B cell (primary cell): ENCODE data around the gene MSH5. TPM values are rescaled to one million over a fixed set of nuclear protein-coding genes. Genes with fewer than 3 reads are reported as not detected.

Experiments
- ATAC-seq: fragments of 200-7000 bp; cut with Tn5 transposase; one replicate; pipeline ENCODE4 v1.10.0; 2021; ENCODE audit warnings: low read depth, mild to moderate bottlenecking, moderate number of reproducible peaks, moderate library complexity
- CTCF ChIA-PET: fragments of 350-600 bp; sonication (Branson Sonifier 250); formaldehyde crosslinking; loops from one replicate; lab custom pipeline; 2021; ENCODE audit warnings: antibody characterized with exemption, inconsistent platforms; lab: Charles Lee
- POLR2A ChIA-PET: fragments of 350-600 bp; sonication (Branson Sonifier 250); formaldehyde crosslinking; loops from one replicate; lab custom pipeline; 2021; ENCODE audit warnings: antibody characterized with exemption; lab: Charles Lee
- DNase-seq: peaks from one replicate; pipeline ENCODE4 v3.0.0; 2013
- H2AFZ ChIP-seq: 2 replicates; pipeline ENCODE4 v1.6.1; 2012; ENCODE audit warnings: mild to moderate bottlenecking, low read depth, low read length; ENCODE audit not compliant: insufficient read depth, poor library complexity, severe bottlenecking
- H3K27ac ChIP-seq, 2 donors: 1 replicate in 1 of 2; 2 replicates in 1 of 2; pipeline ENCODE4 v1.5.1; 2012 to 2013; ENCODE audit warnings: low read length in 2 of 2, mild to moderate bottlenecking in 2 of 2, moderate library complexity in 1 of 2
- H3K27me3 ChIP-seq, 4 experiments: fragments of 200-600 bp in 1 of 4; sonication (generic) in 1 of 4; replicated peaks in 1 of 4; 1 replicate in 2 of 4; 2 replicates in 2 of 4; pipeline versions ENCODE4 v1.6.1 to v1.7.0; 2013 to 2016; ENCODE audit warnings: low read length in 3 of 4, mild to moderate bottlenecking in 2 of 4, mixed read lengths in 1 of 4, moderate library complexity in 1 of 4; ENCODE audit not compliant: insufficient read depth in 4 of 4, control insufficient read depth in 3 of 4; ENCODE audit errors: control extremely low read depth in 1 of 4
- H3K36me3 ChIP-seq, 2 experiments: replicated peaks in 1 of 2; 1 replicate in 1 of 2; 2 replicates in 1 of 2; pipeline versions ENCODE4 v1.6.1 to v1.7.1; 2013; ENCODE audit warnings: low read length in 1 of 2; ENCODE audit not compliant: insufficient read depth in 2 of 2, control insufficient read depth in 1 of 2; ENCODE audit errors: control extremely low read depth in 1 of 2, extremely low read depth in 1 of 2
- H3K4me1 ChIP-seq, 2 donors: fragments of 200-600 bp in 1 of 2; sonication (generic) in 1 of 2; 1 replicate in 1 of 2; 2 replicates in 1 of 2; pipeline versions ENCODE4 v1.5.1 to v1.6.1; 2013 to 2017; ENCODE audit warnings: low read length in 2 of 2; ENCODE audit not compliant: control insufficient read depth in 2 of 2, insufficient read depth in 2 of 2
- H3K4me2 ChIP-seq: replicated peaks from 2 replicates; pipeline ENCODE3; 2012; ENCODE audit warnings: mild to moderate bottlenecking, low read depth, low read length; ENCODE audit not compliant: poor library complexity, severe bottlenecking
- H3K4me3 ChIP-seq, 5 experiments: fragments of 200-600 bp in 1 of 5; sonication (generic) in 1 of 5; 1 replicate in 3 of 5; 2 replicates in 2 of 5; pipeline versions ENCODE4 v1.5.1 to v1.7.0; 2011 to 2016; ENCODE audit warnings: low read length in 4 of 5, mild to moderate bottlenecking in 4 of 5, low read depth in 2 of 5, control low read depth in 1 of 5, moderate library complexity in 1 of 5; ENCODE audit not compliant: insufficient read depth in 1 of 5; ENCODE audit errors: control extremely low read depth in 1 of 5, extremely low read depth in 1 of 5
- H3K79me2 ChIP-seq: fragments of 200-600 bp; sonication (generic); one replicate; pipeline ENCODE4 v1.6.0; 2016; ENCODE audit warnings: low read length; ENCODE audit not compliant: control insufficient read depth, insufficient read depth
- H3K9ac ChIP-seq: fragments of 200-600 bp; sonication (generic); 2 replicates; pipeline ENCODE4 v1.6.1; 2017; ENCODE audit warnings: mild to moderate bottlenecking, low read length, moderate library complexity
- H3K9me3 ChIP-seq, 3 donors: one replicate each; pipeline versions ENCODE4 v1.6.1 to v1.7.1; 2013; ENCODE audit warnings: low read length in 2 of 3; ENCODE audit not compliant: control insufficient read depth in 2 of 3, insufficient read depth in 1 of 3; ENCODE audit errors: control extremely low read depth in 1 of 3
- H4K20me1 ChIP-seq: 2 replicates; pipeline ENCODE4 v1.6.0; 2012; ENCODE audit warnings: mild to moderate bottlenecking, low read length; ENCODE audit not compliant: insufficient read depth, control insufficient read depth, poor library complexity, severe bottlenecking
- H3K27ac Mint-ChIP-seq: one replicate; pipeline ENCODE4 v1.8.0; 2021; ENCODE audit warnings: mixed read lengths
- H3K27me3 Mint-ChIP-seq: one replicate; pipeline ENCODE4 v1.8.0; 2021; ENCODE audit warnings: mixed read lengths
- H3K4me1 Mint-ChIP-seq: one replicate; pipeline ENCODE4 v1.8.0; 2021; ENCODE audit warnings: mixed read lengths
- H3K4me3 Mint-ChIP-seq: one replicate; pipeline ENCODE4 v1.8.0; 2021; ENCODE audit warnings: mixed read lengths
- H3K9me3 Mint-ChIP-seq: one replicate; pipeline ENCODE4 v1.8.0; 2022; ENCODE audit warnings: mixed read lengths; ENCODE audit not compliant: insufficient read depth
- CTCF ChIP-seq: fragments of 200-600 bp; IDR thresholded peaks from one replicate; pipeline ENCODE4 v1.8.0; 2022; ENCODE audit warnings: antibody characterized with exemption, mild to moderate bottlenecking
- EZH2 ChIP-seq: IDR thresholded peaks from 2 replicates; pipeline ENCODE4 v1.6.1; 2012; ENCODE audit warnings: borderline replicate concordance, low read depth, mild to moderate bottlenecking, moderate library complexity, low read length; ENCODE audit not compliant: insufficient read depth, poor library complexity, severe bottlenecking
- WGBS: methylation state at CpG from one replicate; pipeline ENCODE4 v1.1.5; 2013; ENCODE audit warnings: missing lambda C conversion rate; ENCODE audit not compliant: insufficient coverage; 5-methylcytosine and 5-hydroxymethylcytosine counted together
- intact Hi-C: fragments of 100-400 bp; cut with micrococcal nuclease; formaldehyde crosslinking; loops from one replicate; pipeline ENCODE4 v1.10.0; 2022
- polyA plus RNA-seq: library from polyadenylated mRNA; depleted of rRNA; stranded (reverse); fragments of >200 nt; gene quantifications from 2 replicates; pipeline ENCODE4 v1.2.3, GENCODE V29; 2012
- total RNA-seq, 2 donors: library from RNA; stranded (reverse); fragments of 120-200 nt in 1 of 2; gene quantifications; 1 replicate in 1 of 2; 2 replicates in 1 of 2; pipeline versions ENCODE4 v1.2.3 to v1.2.4, GENCODE V29; 2013 to 2022

MSH5 gene
- total and polyA plus RNA-seq, 2 donors (not counting 1 experiment from before 2014, with no cell fraction given) = 49.9 to 51.6 TPM

- Mint-ChIP-seq H3K4me1 (peaks cover 14% of the 10 kb centered on the region), H3K9me3 (no peaks in the 10 kb centered on the region), H3K27me3 (peaks cover 3% of the 10 kb centered on the region), H3K27ac (no peak overlapping the region), H3K4me3 (no peak overlapping the region)
- no peak overlapping the region for H3K4me2 ChIP-seq
- CTCF ChIA-PET = interaction anchor here (1.8 to 3.3 kb wide), 2 partner anchors 55 to 100 kb away, joined by 3 to 10 read pairs; no protein-coding TSS in a partner anchor
- H3K9ac ChIP-seq = no peak overlapping the region
- peaks cover 10 to 16% of the 10 kb centered on the region in 2 donors for H3K4me1 ChIP-seq
- no peak overlapping the region for H2AFZ ChIP-seq
- H3K36me3 ChIP-seq = no peaks in the 10 kb centered on the region
- POLR2A ChIA-PET = no interaction called here
- no peak overlapping the region for H3K4me3 ChIP-seq
- H3K27me3 ChIP-seq = peaks cover 0 to 6% (median 0%) of the 10 kb centered on the region in 4 experiments
- WGBS = 78% methylated on average over 4 of the region's 5 CpGs
- H4K20me1 ChIP-seq = no peaks in the 10 kb centered on the region
- no peaks in the 10 kb centered on the region for H3K79me2 ChIP-seq
- no peak overlapping the region for H3K27ac ChIP-seq
- DNase-seq (no peak), ATAC-seq (no peak)
- no peaks in the 10 kb centered on the region for H3K9me3 ChIP-seq
- TF ChIP-seq CTCF = no peak
- TF ChIP-seq EZH2 = no peak
- intact Hi-C loops = no loop called here
These were observed 25.7 kb upstream of the MSH5 start for GRCh38 chr6:31713991-31714684.
